ENCODE data around the gene TMEM18. TPM values are rescaled to one million over a fixed set of nuclear protein-coding genes. Genes with fewer than 3 reads are reported as not detected.

The TMEM18 gene
- total and polyA plus RNA-seq, 9 of the 15 experiments (the other 6 are each of a cell fraction or from before 2014, with no cell fraction given) = 12.8 to 55.9 (median 21.8) TPM

GRCh38 chr2:661360-661635, 15.9 kb downstream of the TMEM18 start:
- no TSS peak for BruUV-seq (replicated peaks)
- ATAC-seq = no peak; the same call in 2 of the 3 replicates

More at GRCh38 chr2:661360-661635, 15.9 kb downstream of the TMEM18 start:
- CTCF ChIA-PET (ENCODE audit: low intra/inter-chr PET ratio) = no interaction called here
- Histone ChIP-seq H4K20me1 (replicated peaks; ENCODE audit: control insufficient read depth, insufficient read depth, low read length) (no peaks in the 10 kb centered on the region), H3K9me3 (replicated peaks; ENCODE audit: control insufficient read depth, insufficient read depth, low read depth, low read length) (no peaks in the 10 kb centered on the region; the same call in 1 of the 2 replicates), H3K36me3 (ENCODE audit: control insufficient read depth, insufficient read depth, low read length) (no peaks in the 10 kb centered on the region), H3K9ac (ENCODE audit: insufficient read depth in 1 of 2, low read depth in 2 of 2, low read length in 2 of 2) (no peak overlapping the region), H3K4me1 (replicated peaks in 1 of 2; ENCODE audit: control insufficient read depth in 2 of 2, insufficient read depth in 2 of 2, low read length in 2 of 2) (peaks cover 0 to 9% of the 10 kb centered on the region in 2 experiments; a peak in 2 of 5 replicates), H3K4me2 (ENCODE audit: insufficient read depth, low read length) (no peak overlapping the region), H3K79me2 (ENCODE audit: control insufficient read depth, insufficient read depth, low read length) (no peaks in the 10 kb centered on the region), H3K9me1 (ENCODE audit: control insufficient read depth, insufficient read depth, low read length) (no peaks in the 10 kb centered on the region), H3K4me3 (no peak overlapping the region), H3K27ac (ENCODE audit: extremely low read depth, low read depth, low read length) (no peak overlapping the region), H3K27me3 (ENCODE audit: control insufficient read depth in 2 of 2, insufficient read depth in 2 of 2, low read length in 2 of 2) (peaks cover 16 to 37% of the 10 kb centered on the region in 2 experiments; a peak in 4 of 5 replicates), H2AFZ (ENCODE audit: low read depth, low read length) (no peak overlapping the region)
- intact Hi-C loops (cut with micrococcal nuclease) = no loop called here
- in situ Hi-C loops (cut with MboI) = no loop called here
- TF ChIP-seq ARID4B (CRISPR knock-in tag; IDR thresholded peaks at IDR 0.05) = no peak
- no peak for TF ChIP-seq CHCHD3 (CRISPR knock-in tag; IDR thresholded peaks at IDR 0.05)
- no peak for TF ChIP-seq ZNF561 (CRISPR knock-in tag; conservative IDR thresholded peaks at IDR 0.05)
- no peak for TF ChIP-seq ETS1 (conservative IDR thresholded peaks at IDR 0.05; ENCODE audit: control insufficient read depth, low read depth, low read length)
- no peak for TF ChIP-seq BDP1 (IDR thresholded peaks at IDR 0.05; ENCODE audit: insufficient read depth, insufficient read length)
- TF ChIP-seq ZNF583 (CRISPR knock-in tag; IDR thresholded peaks at IDR 0.05) = no peak
- TF ChIP-seq RFX5 (IDR thresholded peaks at IDR 0.05; ENCODE audit: low read depth, low read length) = no peak
- no peak for TF ChIP-seq PRDM10 (IDR thresholded peaks at IDR 0.05; ENCODE audit: partially characterized antibody)
- TF ChIP-seq SPI1 (IDR thresholded peaks at IDR 0.05; ENCODE audit: borderline replicate concordance, low read depth, low read length) = no peak
- DNase-seq (ENCODE audit: extremely low read depth in 1 of 4, low spot score in 3 of 4) = no peak
- POLR2A ChIA-PET = no interaction called here
- WGBS (ENCODE audit: insufficient coverage, low coverage, missing lambda C conversion rate) = 12% methylated on average over 11 of the region's 12 CpGs
- no peak for FAIRE-seq

Data from K562 (cell line).